Measurements from ENCODE around the gene BHMT.

The BHMT gene

DNA sequence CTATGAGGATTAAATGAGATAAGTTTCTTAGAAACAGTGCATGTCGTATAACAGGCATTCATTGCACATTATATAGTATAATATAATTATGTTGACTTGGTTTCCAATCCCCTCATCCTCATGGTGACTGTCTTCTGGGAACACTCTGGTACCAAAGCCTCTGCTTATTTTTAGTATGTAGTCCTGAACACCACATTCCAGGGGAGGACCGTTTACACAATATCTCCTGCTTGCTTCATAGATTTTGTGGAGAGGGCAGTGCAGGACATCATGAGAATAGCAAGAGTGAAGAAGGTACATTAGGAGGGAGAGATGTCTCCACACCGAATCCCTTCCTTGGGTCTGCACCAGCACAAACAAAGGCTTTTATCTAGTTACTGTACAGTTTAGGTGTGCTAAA, 20.5 kb upstream of the BHMT start:
- Histone ChIP-seq H3K27me3 (ENCODE audit: control insufficient read depth, low read length) (0 out of 2 replicates have a peak, but pooled peaks cover 4% of the 10 kb centered on the region), H4K20me1 (ENCODE audit: control insufficient read depth, insufficient read depth, low read depth, low read length) (no peaks in the 10 kb centered on the region), H3K9me2 (replicated peaks; ENCODE audit: control insufficient read depth, low read length) (no peaks in the 10 kb centered on the region), H3K4me1 (ENCODE audit: control insufficient read depth, low read length) (no peaks in the 10 kb centered on the region), H3K9me3 (ENCODE audit: control insufficient read depth, insufficient read depth, low read length) (no peaks in the 10 kb centered on the region), H3F3A (ENCODE audit: control insufficient read depth, insufficient read depth) (no peaks in the 10 kb centered on the region), H3K79me2 (ENCODE audit: control insufficient read depth, low read length) (no peaks in the 10 kb centered on the region), H3K4me2 (ENCODE audit: low read length) (no peak overlapping the region), H3K27ac (ENCODE audit: low read depth, low read length) (no peak overlapping the region), H3K36me3 (ENCODE audit: control insufficient read depth, low read length) (no peaks in the 10 kb centered on the region), H3K4me3 (ENCODE audit: low read length) (no peak overlapping the region)
- TF ChIP-seq, protein P1, sequence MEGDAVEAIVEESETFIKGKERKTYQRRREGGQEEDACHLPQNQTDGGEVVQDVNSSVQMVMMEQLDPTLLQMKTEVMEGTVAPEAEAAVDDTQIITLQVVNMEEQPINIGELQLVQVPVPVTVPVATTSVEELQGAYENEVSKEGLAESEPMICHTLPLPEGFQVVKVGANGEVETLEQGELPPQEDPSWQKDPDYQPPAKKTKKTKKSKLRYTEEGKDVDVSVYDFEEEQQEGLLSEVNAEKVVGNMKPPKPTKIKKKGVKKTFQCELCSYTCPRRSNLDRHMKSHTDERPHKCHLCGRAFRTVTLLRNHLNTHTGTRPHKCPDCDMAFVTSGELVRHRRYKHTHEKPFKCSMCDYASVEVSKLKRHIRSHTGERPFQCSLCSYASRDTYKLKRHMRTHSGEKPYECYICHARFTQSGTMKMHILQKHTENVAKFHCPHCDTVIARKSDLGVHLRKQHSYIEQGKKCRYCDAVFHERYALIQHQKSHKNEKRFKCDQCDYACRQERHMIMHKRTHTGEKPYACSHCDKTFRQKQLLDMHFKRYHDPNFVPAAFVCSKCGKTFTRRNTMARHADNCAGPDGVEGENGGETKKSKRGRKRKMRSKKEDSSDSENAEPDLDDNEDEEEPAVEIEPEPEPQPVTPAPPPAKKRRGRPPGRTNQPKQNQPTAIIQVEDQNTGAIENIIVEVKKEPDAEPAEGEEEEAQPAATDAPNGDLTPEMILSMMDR (IDR thresholded peaks at IDR 0.05; ENCODE audit: low read depth, low read length, poor library complexity, severe bottlenecking): no peak
- TF ChIP-seq EZH2phosphoT487 (IDR thresholded peaks at IDR 0.05; ENCODE audit: borderline replicate concordance, low read length): no peak

DNA sequence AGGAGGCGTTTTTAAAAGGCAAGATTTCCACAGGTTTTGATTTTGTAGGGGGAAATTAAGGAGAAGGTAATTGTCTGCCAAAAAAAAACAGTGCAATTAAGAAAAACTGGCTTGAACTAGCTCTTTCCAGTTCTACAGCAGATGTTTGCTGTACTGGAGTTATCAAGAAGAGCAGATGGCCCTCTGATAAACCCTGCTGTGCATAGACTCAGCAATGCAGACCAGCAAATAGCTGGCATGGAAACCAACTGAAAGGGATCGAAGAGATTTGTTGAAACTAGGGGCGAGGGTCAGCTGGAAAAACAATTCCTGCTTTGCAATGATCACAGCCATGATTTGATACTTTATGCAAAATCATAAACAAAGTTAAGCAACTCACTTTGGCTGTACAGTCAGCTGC, 17.8 kb upstream of the BHMT start:
- Histone ChIP-seq H3K4me1 (ENCODE audit: control insufficient read depth, low read length) (no peaks in the 10 kb centered on the region), H3K4me3 (ENCODE audit: low read length) (no peak overlapping the region), H3K9me3 (ENCODE audit: control insufficient read depth, insufficient read depth, low read length) (no peaks in the 10 kb centered on the region), H3K27ac (ENCODE audit: low read depth, low read length) (no peak overlapping the region), H4K20me1 (ENCODE audit: control insufficient read depth, insufficient read depth, low read depth, low read length) (no peaks in the 10 kb centered on the region), H3K79me2 (ENCODE audit: control insufficient read depth, low read length) (no peaks in the 10 kb centered on the region), H3K4me2 (ENCODE audit: low read length) (no peak overlapping the region), H3F3A (ENCODE audit: control insufficient read depth, insufficient read depth) (no peaks in the 10 kb centered on the region), H3K27me3 (ENCODE audit: control insufficient read depth, low read length) (no peaks in the 10 kb centered on the region), H3K36me3 (ENCODE audit: control insufficient read depth, low read length) (no peaks in the 10 kb centered on the region), H3K9me2 (replicated peaks; ENCODE audit: control insufficient read depth, low read length) (no peaks in the 10 kb centered on the region)
- TF ChIP-seq EZH2phosphoT487 (IDR thresholded peaks at IDR 0.05; ENCODE audit: borderline replicate concordance, low read length): no peak
- TF ChIP-seq, protein P1 (IDR thresholded peaks at IDR 0.05; ENCODE audit: low read depth, low read length, poor library complexity, severe bottlenecking): no peak

DNA sequence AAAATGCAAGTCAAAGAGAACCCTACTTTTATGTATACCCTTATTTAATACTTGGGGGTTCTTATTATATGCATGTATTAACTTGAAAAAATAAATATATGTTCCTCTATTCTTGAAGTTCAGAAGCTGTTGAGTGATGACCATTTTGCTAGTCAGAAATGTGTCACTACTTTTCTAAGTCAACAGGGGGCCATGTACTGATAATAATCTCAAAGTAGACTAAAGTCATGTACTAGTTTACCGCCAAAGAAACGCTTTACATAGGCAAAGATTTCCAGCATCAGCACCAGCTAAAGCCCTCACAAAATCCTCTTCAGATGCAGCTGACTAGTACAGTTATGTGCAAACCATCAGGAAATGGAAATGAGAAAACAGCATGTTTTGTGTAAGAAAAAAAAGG, 5.7 kb upstream of the BHMT start:
- TF ChIP-seq, protein P1 (IDR thresholded peaks at IDR 0.05; ENCODE audit: low read depth, low read length, poor library complexity, severe bottlenecking): peak; percentile 5
- TF ChIP-seq EZH2phosphoT487 (IDR thresholded peaks at IDR 0.05; ENCODE audit: borderline replicate concordance, low read length): no peak
- no peak overlapping the region for H3K4me3 ChIP-seq (ENCODE audit: low read length)
- no peaks in the 10 kb centered on the region for H3K9me2 ChIP-seq (replicated peaks; ENCODE audit: control insufficient read depth, low read length)
- no peaks in the 10 kb centered on the region for H4K20me1 ChIP-seq (ENCODE audit: control insufficient read depth, insufficient read depth, low read depth, low read length)
- no peak overlapping the region for H3K4me2 ChIP-seq (ENCODE audit: low read length)
- H3K9me3 ChIP-seq (ENCODE audit: control insufficient read depth, insufficient read depth, low read length): no peaks in the 10 kb centered on the region
- no peaks in the 10 kb centered on the region for H3K79me2 ChIP-seq (ENCODE audit: control insufficient read depth, low read length)
- no peaks in the 10 kb centered on the region for H3K4me1 ChIP-seq (ENCODE audit: control insufficient read depth, low read length)
- peaks cover 17% of the 10 kb centered on the region for H3K27me3 ChIP-seq (ENCODE audit: control insufficient read depth, low read length)
- H3K27ac ChIP-seq (ENCODE audit: low read depth, low read length): no peak overlapping the region
- no peaks in the 10 kb centered on the region for H3K36me3 ChIP-seq (ENCODE audit: control insufficient read depth, low read length)
- no peaks in the 10 kb centered on the region for H3F3A ChIP-seq (ENCODE audit: control insufficient read depth, insufficient read depth)
